ENCODE measurements around the gene MZF1.
"Not testable (repeated sequence)": the region's sequence is repeated elsewhere in the genome, so short reads cannot be mapped to it uniquely, and the experiment has no call there.

Gene MZF1

DNA sequence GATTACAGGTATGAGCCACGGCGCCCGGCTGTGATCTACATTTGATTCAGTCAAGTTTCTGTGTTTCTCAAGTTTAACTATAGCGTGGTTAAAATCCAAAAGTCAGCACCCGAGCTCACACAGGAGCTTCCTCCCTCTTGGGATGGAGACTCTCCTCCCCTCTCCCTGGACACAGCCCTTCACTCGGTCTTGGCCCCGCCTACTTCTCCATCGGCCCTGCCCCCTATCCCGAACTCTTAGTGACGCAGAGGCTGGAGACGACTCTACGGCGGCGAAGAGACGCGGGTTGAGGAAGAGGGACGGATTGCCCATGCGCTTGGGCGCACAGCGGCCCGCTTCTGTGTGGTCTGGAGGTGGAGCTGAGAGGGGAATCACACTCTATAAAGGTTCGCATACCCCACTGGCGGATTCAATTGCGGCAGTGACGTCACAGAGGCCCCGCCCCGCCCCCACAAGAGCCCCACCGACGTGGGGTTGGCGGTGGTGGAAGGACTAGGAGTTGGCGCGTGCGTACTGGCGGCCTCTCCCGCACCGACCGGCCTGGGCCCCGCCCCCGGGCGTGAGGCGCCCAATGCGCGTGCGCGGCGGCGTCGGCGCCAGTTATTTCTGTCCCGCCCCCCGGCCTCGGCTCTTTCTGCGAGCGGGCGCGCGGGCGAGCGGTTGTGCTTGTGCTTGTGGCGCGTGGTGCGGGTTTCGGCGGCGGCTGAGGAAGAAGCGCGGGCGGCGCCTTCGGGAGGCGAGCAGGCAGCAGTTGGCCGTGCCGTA lies 29.1 kb downstream of the MZF1 start, which contains the start of gene TRIM28:
TSS of gene TRIM28 (plus strand) at position 239 of the 765 bp plus-strand sequence. CDS start 694 bp downstream, outside the sequence.
- Mint-ChIP-seq H3K9me3 (no peaks in the 10 kb centered on the region), H3K4me3 (peak within 1 kb of the TSS; percentile 97), H3K27me3 (peaks cover 11% of the 10 kb centered on the region), H3K27ac (peak within 1 kb of the TSS; percentile 96), H3K36me3 (ENCODE audit: low read depth) (peaks cover 36% of the 10 kb centered on the region), H3K4me1 (ENCODE audit: low read depth) (peaks cover 38% of the 10 kb centered on the region)

DNA sequence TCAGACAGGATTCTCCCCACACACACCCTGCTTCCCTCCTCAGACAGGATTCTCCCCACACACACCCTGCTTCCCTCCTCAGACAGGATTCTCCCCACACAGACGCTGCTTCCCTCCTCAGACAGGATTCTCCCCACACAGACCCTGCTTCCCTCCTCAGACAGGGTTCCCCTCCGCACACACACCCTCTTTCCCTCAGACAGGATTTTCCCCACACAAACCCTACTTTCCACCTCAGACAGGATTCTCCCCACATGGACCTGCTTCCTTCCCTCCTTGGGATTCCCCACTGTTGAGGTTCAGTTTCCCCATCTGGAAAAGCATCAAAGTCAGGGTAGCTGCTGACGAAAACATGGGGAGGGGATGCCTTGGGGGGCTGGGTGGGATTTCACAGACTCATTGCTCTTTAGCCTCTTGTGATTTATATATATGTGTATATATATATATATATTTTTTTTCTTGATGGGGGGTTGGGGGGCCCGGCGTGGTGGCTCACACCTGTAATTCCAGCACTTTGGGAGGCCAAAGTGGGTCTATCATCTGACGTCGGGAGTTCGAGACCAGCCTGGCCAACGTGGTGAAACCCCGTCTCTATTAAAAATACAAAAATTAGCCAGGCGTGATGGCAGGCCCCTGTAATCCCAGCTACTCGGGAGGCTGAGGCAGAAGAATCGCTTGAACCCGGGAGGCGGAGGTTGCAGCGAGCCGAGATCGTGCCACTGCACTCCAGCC lies 30.3 kb downstream of the MZF1 start:
- Mint-ChIP-seq H3K4me1 (ENCODE audit: low read depth) (peaks cover 37% of the 10 kb centered on the region), H3K36me3 (ENCODE audit: low read depth) (peaks cover 30% of the 10 kb centered on the region), H3K27me3 (peaks cover 11% of the 10 kb centered on the region)
- not testable (repeated sequence) for H3K9me3 Mint-ChIP-seq, H3K27ac Mint-ChIP-seq, H3K4me3 Mint-ChIP-seq

DNA sequence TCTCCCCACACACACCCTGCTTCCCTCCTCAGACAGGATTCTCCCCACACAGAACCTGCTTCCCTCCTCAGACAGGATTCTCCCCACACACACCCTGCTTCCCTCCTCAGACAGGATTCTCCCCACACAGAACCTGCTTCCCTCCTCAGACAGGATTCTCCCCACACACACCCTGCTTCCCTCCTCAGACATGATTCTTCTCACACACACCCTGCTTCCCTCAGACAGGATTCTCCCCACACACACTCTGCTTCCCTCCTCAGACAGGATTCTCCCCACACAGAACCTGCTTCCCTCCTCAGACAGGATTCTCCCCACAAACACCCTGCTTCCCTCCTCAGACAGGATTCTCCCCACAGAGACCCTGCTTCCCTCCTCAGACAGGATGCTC lies 34.0 kb downstream of the MZF1 start:
- H3K27ac Mint-ChIP-seq; H3K4me3 Mint-ChIP-seq; H3K36me3 Mint-ChIP-seq (ENCODE audit: low read depth); H3K9me3 Mint-ChIP-seq: not testable (repeated sequence)
- H3K4me1 Mint-ChIP-seq (ENCODE audit: low read depth) = peaks cover 16% of the 10 kb centered on the region
- peaks cover 11% of the 10 kb centered on the region for H3K27me3 Mint-ChIP-seq

DNA sequence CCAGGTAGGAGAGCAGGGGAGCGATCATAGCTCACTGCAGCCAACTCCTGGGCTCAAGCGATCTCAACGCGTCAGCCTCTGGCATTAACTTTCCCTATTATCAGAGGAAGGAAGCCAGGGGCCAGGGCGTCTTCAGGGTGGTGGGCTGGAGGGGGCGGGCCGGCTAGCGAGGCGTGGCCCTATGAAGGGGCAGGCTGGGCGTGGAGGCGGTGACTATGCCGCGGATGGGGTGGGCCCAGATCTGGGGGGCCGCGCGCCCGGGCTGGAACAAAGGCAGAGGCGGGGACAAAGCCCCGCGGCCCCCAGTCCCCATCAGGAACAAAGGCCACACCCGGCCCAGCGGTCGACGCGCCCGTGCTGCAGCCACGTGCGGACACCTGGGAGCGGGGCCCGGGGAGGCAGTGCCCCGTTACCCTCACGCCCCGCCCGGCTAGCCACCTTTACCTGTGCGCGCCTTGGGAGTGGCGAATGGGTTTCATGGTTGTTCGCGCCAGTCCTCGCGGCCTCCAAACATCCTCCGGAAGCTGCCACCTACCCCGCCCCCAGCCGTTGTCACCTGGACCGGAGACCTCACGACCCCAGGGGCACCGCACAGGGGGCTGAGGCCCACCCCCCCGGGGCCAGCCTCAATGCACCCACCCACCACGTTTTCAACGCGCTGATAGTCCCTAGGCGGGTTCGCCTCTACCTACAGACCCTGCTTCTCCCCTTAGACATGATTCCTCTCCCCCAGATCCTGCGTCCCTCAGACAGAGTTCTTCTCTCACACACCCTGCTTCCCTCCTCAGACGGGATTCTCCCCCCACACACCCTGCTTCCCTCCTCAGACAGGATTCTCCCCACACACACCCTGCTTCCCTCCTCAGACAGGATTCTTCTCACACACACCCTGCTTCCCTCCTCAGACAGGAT lies 34.6 kb downstream of the MZF1 start:
- Mint-ChIP-seq H3K27me3 (peaks cover 11% of the 10 kb centered on the region), H3K4me1 (ENCODE audit: low read depth) (peaks cover 10% of the 10 kb centered on the region), H3K9me3 (no peaks in the 10 kb centered on the region), H3K27ac (peak overlapping the region; percentile 71), H3K36me3 (ENCODE audit: low read depth) (no peaks in the 10 kb centered on the region), H3K4me3 (peak overlapping the region; percentile 80)

DNA sequence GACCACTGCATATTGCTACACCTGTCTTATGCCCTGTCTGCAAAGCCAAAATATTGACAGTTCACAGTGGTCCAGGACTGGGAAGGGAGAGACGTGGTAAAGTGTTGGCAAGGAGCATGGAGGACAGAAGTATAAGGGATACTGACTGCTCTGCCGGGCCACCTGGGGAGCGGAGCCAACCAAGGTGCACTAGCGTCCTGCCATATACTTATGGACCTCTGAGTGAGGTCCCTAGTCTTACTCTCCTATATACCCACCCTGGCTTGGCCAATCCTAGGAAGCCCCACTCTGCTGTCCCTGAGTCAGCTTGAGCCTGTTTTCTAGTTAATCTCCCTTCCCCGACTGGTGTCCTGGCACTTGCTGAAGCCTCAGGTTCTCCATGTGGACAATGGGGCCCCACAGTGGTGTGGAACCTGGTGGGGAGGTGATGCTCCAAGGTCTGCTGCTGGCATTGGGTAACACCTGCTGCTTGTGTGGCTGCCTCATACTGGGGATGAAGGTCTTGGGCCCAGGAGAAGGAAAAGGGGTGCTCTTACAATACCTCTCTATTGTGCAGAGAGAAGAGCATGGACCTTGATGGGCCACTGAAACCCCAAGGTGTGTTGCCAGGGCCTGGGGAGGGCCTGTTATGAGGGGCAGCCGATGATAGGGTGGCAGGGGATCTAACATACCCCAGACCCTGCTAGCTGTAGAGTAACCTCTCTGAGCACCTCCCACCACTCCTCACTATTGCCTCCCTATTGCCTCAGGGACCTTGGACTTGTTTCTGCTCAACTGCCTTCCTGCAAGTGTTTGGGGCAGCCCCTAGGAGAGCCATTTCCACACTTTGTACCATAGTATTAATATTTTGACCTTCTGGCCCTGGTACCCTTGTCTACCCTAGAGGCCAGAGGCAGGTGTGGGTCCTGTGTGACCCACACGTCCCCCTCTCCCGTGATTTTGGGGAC lies 36.0 kb downstream of the MZF1 start:
- Mint-ChIP-seq H3K27ac (peak overlapping the region; percentile 71), H3K27me3 (peaks cover 6% of the 10 kb centered on the region), H3K9me3 (no peaks in the 10 kb centered on the region), H3K4me1 (ENCODE audit: low read depth) (peaks cover 9% of the 10 kb centered on the region), H3K4me3 (no peak overlapping the region), H3K36me3 (ENCODE audit: low read depth) (no peaks in the 10 kb centered on the region)

DNA sequence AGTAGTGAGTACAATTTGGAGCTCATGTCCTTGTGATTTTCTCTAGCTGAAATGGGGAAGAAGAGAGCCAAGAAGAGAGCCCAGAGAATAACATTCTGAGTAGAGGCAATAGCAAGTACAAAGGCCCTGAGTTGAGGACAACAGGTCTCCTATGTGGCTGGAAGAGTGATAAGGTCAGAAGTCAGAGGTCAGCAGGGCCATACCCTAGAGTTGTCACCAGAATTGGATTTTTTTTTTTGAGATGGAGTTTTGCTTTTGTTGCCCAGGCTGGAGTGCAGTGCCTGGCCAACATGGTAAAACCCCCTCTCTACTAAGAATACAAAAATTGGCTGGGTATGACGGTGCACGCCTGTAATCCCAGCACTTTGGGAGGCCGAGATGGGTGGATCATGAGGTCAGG lies 37.3 kb downstream of the MZF1 start:
- H3K27me3 Mint-ChIP-seq = peaks cover 6% of the 10 kb centered on the region
- H3K36me3 Mint-ChIP-seq (ENCODE audit: low read depth) = no peaks in the 10 kb centered on the region
- no peak overlapping the region for H3K4me3 Mint-ChIP-seq
- no peaks in the 10 kb centered on the region for H3K9me3 Mint-ChIP-seq
- no peak overlapping the region for H3K27ac Mint-ChIP-seq
- peaks cover 9% of the 10 kb centered on the region for H3K4me1 Mint-ChIP-seq (ENCODE audit: low read depth)

DNA sequence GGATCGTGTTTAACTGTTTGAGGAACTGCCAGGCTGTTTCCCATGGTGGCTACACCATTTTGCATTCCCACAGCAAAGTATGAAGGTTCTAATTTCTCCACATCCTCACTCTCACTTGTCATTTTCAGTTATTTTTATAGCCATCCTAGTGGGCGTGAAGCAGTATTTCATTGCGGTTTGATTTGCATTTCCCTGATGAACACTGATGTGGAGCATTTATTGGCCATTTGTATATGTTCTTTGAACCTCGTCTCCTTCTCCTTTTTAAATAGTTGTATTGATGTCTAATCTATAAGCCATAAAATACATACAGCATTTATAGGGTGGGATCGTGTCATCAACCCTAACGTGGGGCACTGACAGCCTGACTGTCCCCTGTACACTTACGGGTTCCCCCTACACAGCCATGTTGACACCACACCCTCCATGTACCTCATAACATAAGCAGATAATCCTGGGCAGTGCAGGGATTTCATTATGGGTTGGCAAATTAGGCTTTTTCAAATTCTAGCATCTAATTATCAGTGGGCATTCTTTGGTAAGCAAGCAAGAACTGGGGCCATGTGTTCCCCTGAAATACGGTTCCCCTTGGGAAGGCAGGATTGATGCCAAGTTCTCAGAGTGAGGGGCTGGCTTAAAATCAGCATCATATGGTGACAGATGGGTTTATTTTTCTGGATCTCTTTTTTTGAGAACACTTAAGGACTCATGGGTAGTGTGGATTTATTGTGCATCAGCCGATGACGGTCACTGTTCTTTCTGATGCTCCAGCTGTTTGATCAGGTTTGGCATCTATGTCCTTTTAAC lies 41.9 kb downstream of the MZF1 start:
- no peaks in the 10 kb centered on the region for H3K27me3 Mint-ChIP-seq
- H3K4me1 Mint-ChIP-seq (ENCODE audit: low read depth) = no peaks in the 10 kb centered on the region
- H3K9me3 Mint-ChIP-seq = no peaks in the 10 kb centered on the region
- no peak overlapping the region for H3K4me3 Mint-ChIP-seq
- no peak overlapping the region for H3K27ac Mint-ChIP-seq
- no peaks in the 10 kb centered on the region for H3K36me3 Mint-ChIP-seq (ENCODE audit: low read depth)

DNA sequence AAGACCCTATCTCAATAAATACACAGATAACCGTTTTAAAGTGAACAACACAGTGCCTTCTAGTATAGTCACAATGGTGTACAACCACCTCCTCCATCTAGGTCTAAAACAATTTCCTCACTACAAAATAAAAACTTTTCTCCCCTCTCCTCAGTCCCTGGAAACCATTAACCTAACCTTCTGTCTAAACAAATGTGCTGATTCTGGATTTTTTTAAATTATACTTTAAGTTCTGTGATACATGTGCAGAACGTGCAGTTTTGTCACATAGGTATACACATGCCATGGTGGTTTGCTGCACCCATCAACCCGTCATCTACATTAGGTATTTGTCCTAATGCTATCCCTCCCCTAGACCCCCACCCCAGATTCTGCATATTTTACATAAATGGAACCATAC lies 43.7 kb downstream of the MZF1 start:
- Mint-ChIP-seq H3K9me3 (no peaks in the 10 kb centered on the region), H3K4me1 (ENCODE audit: low read depth) (no peaks in the 10 kb centered on the region), H3K27ac (no peak overlapping the region), H3K27me3 (no peaks in the 10 kb centered on the region), H3K36me3 (ENCODE audit: low read depth) (no peaks in the 10 kb centered on the region), H3K4me3 (no peak overlapping the region)

DNA sequence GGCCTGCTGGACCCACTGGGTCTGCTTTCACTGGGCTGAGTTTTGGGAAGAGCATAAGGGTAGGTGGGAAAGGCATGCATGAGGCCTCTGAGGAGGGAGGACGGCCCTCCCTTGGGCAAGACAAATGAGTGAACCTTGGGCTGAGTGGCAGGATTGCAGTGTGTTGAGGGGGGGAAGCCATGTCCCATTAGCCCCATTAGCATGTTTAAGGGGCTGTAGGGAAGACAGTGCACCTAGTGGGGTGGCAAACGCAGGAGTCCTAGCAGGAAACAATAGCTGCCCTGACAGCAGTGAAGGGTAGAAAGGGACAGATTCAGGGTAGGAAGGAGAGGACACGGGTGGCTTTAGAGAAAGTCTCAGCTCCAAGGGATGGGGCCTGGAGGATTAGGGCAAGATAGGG lies 50.4 kb downstream of the MZF1 start:
- H3K4me1 Mint-ChIP-seq (ENCODE audit: low read depth) = peaks cover 30% of the 10 kb centered on the region
- no peak overlapping the region for H3K27ac Mint-ChIP-seq
- H3K4me3 Mint-ChIP-seq = no peak overlapping the region
- H3K27me3 Mint-ChIP-seq = no peaks in the 10 kb centered on the region
- H3K36me3 Mint-ChIP-seq (ENCODE audit: low read depth) = peaks cover 9% of the 10 kb centered on the region
- H3K9me3 Mint-ChIP-seq = no peaks in the 10 kb centered on the region

DNA sequence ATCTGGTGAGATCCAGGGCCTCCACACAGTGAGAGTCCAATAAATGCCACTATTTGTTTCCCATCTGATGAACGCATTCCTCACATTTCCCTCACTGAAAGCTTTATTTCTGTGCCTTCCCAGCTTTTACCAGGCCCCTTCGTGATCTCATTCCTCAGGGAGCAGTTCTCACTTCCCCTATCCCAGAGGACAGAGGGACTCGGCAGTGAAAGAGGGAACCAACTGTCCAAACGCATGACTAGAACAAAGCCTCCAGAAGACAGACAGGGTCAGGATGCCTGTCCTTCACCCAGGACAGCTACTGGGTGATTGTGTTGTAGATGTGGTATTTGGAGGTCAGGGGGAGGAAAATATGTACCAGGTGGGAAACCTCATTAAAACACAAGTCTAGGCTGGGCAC lies 51.5 kb downstream of the MZF1 start:
- Mint-ChIP-seq H3K9me3 (no peaks in the 10 kb centered on the region), H3K27ac (peak overlapping the region; percentile 6), H3K4me1 (ENCODE audit: low read depth) (peaks cover 32% of the 10 kb centered on the region), H3K4me3 (no peak overlapping the region), H3K27me3 (no peaks in the 10 kb centered on the region), H3K36me3 (ENCODE audit: low read depth) (peaks cover 11% of the 10 kb centered on the region)

DNA sequence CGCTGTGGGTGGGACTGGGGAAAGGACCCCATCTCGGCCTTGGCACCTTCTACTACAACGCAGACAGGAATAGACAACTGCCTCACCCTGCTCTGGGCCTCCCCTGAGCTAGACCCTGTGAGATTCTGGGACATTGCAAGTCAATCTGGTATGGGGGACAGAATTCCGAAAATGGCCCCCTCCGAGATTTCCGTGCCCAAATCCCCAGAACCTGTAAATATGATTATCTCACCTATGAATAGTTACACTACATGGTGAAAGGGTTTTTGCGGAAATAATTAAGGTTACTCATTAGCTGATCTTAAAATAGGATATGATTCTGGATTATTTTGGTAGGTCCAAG lies 52.9 kb downstream of the MZF1 start:
- peaks cover 42% of the 10 kb centered on the region for H3K4me1 Mint-ChIP-seq (ENCODE audit: low read depth)

DNA sequence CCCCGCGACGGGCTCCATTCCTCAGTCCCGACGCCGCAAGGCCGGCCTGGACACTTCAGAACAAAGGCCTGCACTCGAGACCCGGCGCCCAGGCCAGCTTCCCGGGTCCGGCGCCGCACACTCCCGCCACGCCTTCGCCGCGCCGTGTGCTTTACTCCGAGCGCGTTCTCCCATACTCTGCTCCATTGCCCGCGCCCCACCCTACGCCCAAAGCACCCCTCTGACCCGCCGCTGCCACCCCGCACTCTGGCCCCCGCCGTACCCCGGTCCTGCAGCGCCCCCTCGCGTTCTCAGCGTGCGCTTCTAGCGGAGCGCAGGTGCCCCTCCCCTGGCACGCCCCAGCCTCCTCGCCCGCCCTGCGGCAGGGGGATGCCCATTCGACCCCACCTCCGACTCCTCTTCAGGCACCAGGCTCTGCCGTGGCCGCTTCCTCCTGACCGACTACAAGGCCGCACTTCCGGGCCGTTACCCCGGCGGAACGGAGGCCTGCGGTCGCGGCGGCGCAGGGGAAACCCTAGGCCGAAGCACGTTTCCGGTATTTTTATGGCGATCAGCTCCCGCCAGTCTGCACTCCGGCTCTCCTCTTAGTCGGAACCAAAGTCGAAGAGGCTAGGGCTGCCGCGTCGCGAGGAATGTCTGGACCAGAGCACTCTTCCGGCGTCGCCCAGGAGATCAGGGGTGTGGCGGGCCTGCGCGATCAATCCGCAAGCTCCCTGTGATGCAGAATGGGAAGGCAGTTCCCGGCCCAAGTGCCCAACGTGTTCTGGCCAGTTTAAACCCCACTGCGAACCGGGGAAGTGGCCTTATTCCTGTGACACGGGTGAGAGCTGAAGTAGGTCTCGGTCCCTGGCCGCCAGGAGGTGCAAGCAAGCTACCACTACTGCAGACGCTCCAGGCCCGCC lies 53.5 kb downstream of the MZF1 start, which contains the start of gene ZBTB45:
TSS of gene ZBTB45 (minus strand) at position 456 of the 902 bp plus-strand sequence. CDS start 2,137 bp downstream, outside the sequence.
- Mint-ChIP-seq H3K27me3 (no peaks in the 10 kb centered on the region), H3K4me3 (peak within 1 kb of the TSS; percentile 97), H3K36me3 (ENCODE audit: low read depth) (peaks cover 26% of the 10 kb centered on the region), H3K9me3 (no peaks in the 10 kb centered on the region), H3K27ac (peak within 1 kb of the TSS; percentile 99), H3K4me1 (ENCODE audit: low read depth) (peaks cover 46% of the 10 kb centered on the region)

More for the DNA sequence above, 52.9 kb downstream of the MZF1 start:
- Mint-ChIP-seq H3K4me3 (peak overlapping the region; percentile 97), H3K27me3 (no peaks in the 10 kb centered on the region), H3K27ac (peak overlapping the region; percentile 99), H3K36me3 (ENCODE audit: low read depth) (peaks cover 22% of the 10 kb centered on the region), H3K9me3 (no peaks in the 10 kb centered on the region)

DNA sequence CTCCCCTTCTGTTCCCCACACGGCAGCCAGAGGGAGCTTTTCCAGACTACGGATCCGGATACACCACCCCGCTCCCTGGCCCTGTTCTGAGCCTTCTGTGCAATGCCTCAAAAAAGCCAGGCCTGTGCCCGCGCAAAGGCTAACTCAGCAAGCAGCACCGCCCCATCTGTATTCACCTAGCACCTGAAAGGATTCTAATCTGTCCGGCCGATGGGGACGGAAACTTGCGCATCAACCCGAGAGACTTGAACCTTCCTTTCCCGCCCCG lies 54.1 kb downstream of the MZF1 start:
- Mint-ChIP-seq H3K36me3 (ENCODE audit: low read depth) (peaks cover 26% of the 10 kb centered on the region), H3K4me3 (peak overlapping the region; percentile 97), H3K4me1 (ENCODE audit: low read depth) (peaks cover 47% of the 10 kb centered on the region), H3K9me3 (no peaks in the 10 kb centered on the region), H3K27me3 (no peaks in the 10 kb centered on the region), H3K27ac (peak overlapping the region; percentile 99)
